Measurements from ENCODE around the gene KCNG3.

The KCNG3 gene

GRCh38 chr2:42410742-42411514, 82.9 kb downstream of the KCNG3 start:
- Histone ChIP-seq H3K4me3 (ENCODE audit: insufficient read depth in 1 of 2, low read depth in 1 of 2, low read length in 2 of 2) (no peak overlapping the region), H3K23ac (ENCODE audit: low read length in 2 of 2) (no peak overlapping the region), H3K9me3 (ENCODE audit: control insufficient read depth, low read length) (peaks cover 31% of the 10 kb centered on the region), H2BK120ac (ENCODE audit: low read depth, low read length) (no peak overlapping the region), H3K18ac (ENCODE audit: low read depth in 1 of 2, low read length in 2 of 2) (no peak overlapping the region), H2BK15ac (ENCODE audit: low read depth, poor library complexity, severe bottlenecking) (no peak overlapping the region), H3K4me2 (ENCODE audit: low read length, poor library complexity, severe bottlenecking) (no peak overlapping the region), H2BK12ac (ENCODE audit: low read length in 2 of 2) (no peak overlapping the region), H3K27ac (ENCODE audit: low read length, poor library complexity, severe bottlenecking) (no peak overlapping the region), H3K14ac (ENCODE audit: low read length in 2 of 2) (no peak overlapping the region), H3K79me1 (replicated peaks; ENCODE audit: low read length, poor library complexity, severe bottlenecking) (no peaks in the 10 kb centered on the region), H3K9ac (ENCODE audit: low read length) (no peak overlapping the region), H3K4me1 (ENCODE audit: control insufficient read depth, insufficient read depth, low read depth, low read length) (peaks cover 2% of the 10 kb centered on the region), H3K27me3 (ENCODE audit: control insufficient read depth in 1 of 2, insufficient read depth in 1 of 2, low read length in 2 of 2) (peaks cover 0 to 6% of the 10 kb centered on the region in 2 experiments), H4K91ac (ENCODE audit: low read length) (no peak overlapping the region), H4K8ac (ENCODE audit: low read length) (no peak overlapping the region), H2AK5ac (ENCODE audit: low read length, severe bottlenecking) (no peak overlapping the region), H3K36me3 (ENCODE audit: control insufficient read depth in 1 of 2, insufficient read depth in 2 of 2, low read depth in 1 of 2, low read length in 2 of 2) (no peaks in the 10 kb centered on the region), H3K4ac (ENCODE audit: low read depth in 1 of 2, low read length in 2 of 2) (no peak overlapping the region), H2AFZ (ENCODE audit: low read depth, low read length) (no peak overlapping the region), H2BK5ac (ENCODE audit: low read depth, low read length, poor library complexity, severe bottlenecking) (no peak overlapping the region)
- WGBS = 100% methylated on average over 1 of the region's 3 CpGs
- no peak for DNase-seq

- Histone ChIP-seq H2BK12ac (ENCODE audit: low read length in 2 of 2) (no peak overlapping the region), H4K8ac (ENCODE audit: low read length) (no peak overlapping the region), H2BK120ac (ENCODE audit: low read depth, low read length) (no peak overlapping the region), H3K9me3 (ENCODE audit: control insufficient read depth, low read length) (peaks cover 3% of the 10 kb centered on the region), H3K4ac (ENCODE audit: low read depth in 1 of 2, low read length in 2 of 2) (no peak overlapping the region), H3K36me3 (ENCODE audit: control insufficient read depth in 1 of 2, insufficient read depth in 2 of 2, low read depth in 1 of 2, low read length in 2 of 2) (no peaks in the 10 kb centered on the region), H3K4me3 (ENCODE audit: insufficient read depth in 1 of 2, low read depth in 1 of 2, low read length in 2 of 2) (no peak overlapping the region), H3K18ac (ENCODE audit: low read depth in 1 of 2, low read length in 2 of 2) (no peak overlapping the region), H3K14ac (ENCODE audit: low read length in 2 of 2) (no peak overlapping the region), H3K27me3 (ENCODE audit: control insufficient read depth in 1 of 2, insufficient read depth in 1 of 2, low read length in 2 of 2) (peaks cover 0 to 11% of the 10 kb centered on the region in 2 experiments), H3K27ac (ENCODE audit: low read length, poor library complexity, severe bottlenecking) (no peak overlapping the region), H3K23ac (ENCODE audit: low read length in 2 of 2) (no peak overlapping the region), H3K79me1 (replicated peaks; ENCODE audit: low read length, poor library complexity, severe bottlenecking) (no peaks in the 10 kb centered on the region), H2BK15ac (ENCODE audit: low read depth, poor library complexity, severe bottlenecking) (no peak overlapping the region), H3K9ac (ENCODE audit: low read length) (no peak overlapping the region), H3K4me1 (ENCODE audit: control insufficient read depth, insufficient read depth, low read depth, low read length) (peaks cover 2% of the 10 kb centered on the region), H2AK5ac (ENCODE audit: low read length, severe bottlenecking) (no peak overlapping the region), H4K91ac (ENCODE audit: low read length) (no peak overlapping the region), H3K4me2 (ENCODE audit: low read length, poor library complexity, severe bottlenecking) (no peak overlapping the region), H2BK5ac (ENCODE audit: low read depth, low read length, poor library complexity, severe bottlenecking) (no peak overlapping the region), H2AFZ (ENCODE audit: low read depth, low read length) (no peak overlapping the region)
- WGBS = 95% methylated on average over 8 of the region's 8 CpGs
- DNase-seq = no peak
Observed at GRCh38 chr2:42408009-42408408, 85.8 kb downstream of the KCNG3 start.

DNA sequence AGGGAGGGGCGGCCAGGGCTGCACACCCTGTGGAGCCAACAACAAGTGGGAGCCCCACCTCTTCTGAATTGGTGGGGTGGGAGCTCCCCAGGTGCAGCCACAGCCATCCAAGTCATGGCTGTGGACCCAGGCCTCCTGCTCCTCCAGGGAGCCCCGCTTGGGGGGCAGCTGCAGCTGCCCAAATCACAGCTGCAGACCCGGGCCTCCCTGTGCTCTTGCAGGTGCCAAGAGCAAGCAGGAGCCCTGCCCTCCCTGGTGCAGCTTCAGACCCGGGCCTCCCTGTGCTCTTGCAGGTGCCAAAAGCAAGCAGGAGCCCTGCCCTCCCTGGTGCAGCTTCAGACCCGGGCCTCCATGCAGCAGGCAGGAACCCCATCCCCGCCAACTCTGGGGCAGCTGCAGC, 86.3 kb downstream of the KCNG3 start:
- Histone ChIP-seq H2BK5ac (ENCODE audit: low read depth, low read length, poor library complexity, severe bottlenecking) (no peak overlapping the region), H3K18ac (ENCODE audit: low read depth in 1 of 2, low read length in 2 of 2) (no peak overlapping the region), H3K4me2 (ENCODE audit: low read length, poor library complexity, severe bottlenecking) (no peak overlapping the region), H3K9ac (ENCODE audit: low read length) (no peak overlapping the region), H3K27me3 (ENCODE audit: control insufficient read depth in 1 of 2, insufficient read depth in 1 of 2, low read length in 2 of 2) (peaks cover 0 to 11% of the 10 kb centered on the region in 2 experiments), H3K23ac (ENCODE audit: low read length in 2 of 2) (no peak overlapping the region), H2BK120ac (ENCODE audit: low read depth, low read length) (no peak overlapping the region), H3K27ac (ENCODE audit: low read length, poor library complexity, severe bottlenecking) (no peak overlapping the region), H4K91ac (ENCODE audit: low read length) (no peak overlapping the region), H2AK5ac (ENCODE audit: low read length, severe bottlenecking) (no peak overlapping the region), H3K4ac (ENCODE audit: low read depth in 1 of 2, low read length in 2 of 2) (no peak overlapping the region), H3K4me3 (ENCODE audit: insufficient read depth in 1 of 2, low read depth in 1 of 2, low read length in 2 of 2) (no peak overlapping the region), H3K4me1 (ENCODE audit: control insufficient read depth, insufficient read depth, low read depth, low read length) (peaks cover 2% of the 10 kb centered on the region), H4K8ac (ENCODE audit: low read length) (no peak overlapping the region), H2AFZ (ENCODE audit: low read depth, low read length) (no peak overlapping the region), H2BK12ac (ENCODE audit: low read length in 2 of 2) (no peak overlapping the region), H3K79me1 (replicated peaks; ENCODE audit: low read length, poor library complexity, severe bottlenecking) (no peaks in the 10 kb centered on the region), H3K14ac (ENCODE audit: low read length in 2 of 2) (peak overlapping the region in 1 of 2 experiments; percentile 55), H3K36me3 (ENCODE audit: control insufficient read depth in 1 of 2, insufficient read depth in 2 of 2, low read depth in 1 of 2, low read length in 2 of 2) (no peaks in the 10 kb centered on the region), H2BK15ac (ENCODE audit: low read depth, poor library complexity, severe bottlenecking) (no peak overlapping the region), H3K9me3 (ENCODE audit: control insufficient read depth, low read length) (no peaks in the 10 kb centered on the region)
- DNase-seq = no peak
- WGBS = 93% methylated on average over 6 of the region's 6 CpGs

GRCh38 chr2:42404676-42405075, 89.1 kb downstream of the KCNG3 start:
- no peak overlapping the region for H3K9ac ChIP-seq (ENCODE audit: low read length)
- H3K27me3 ChIP-seq (ENCODE audit: control insufficient read depth in 1 of 2, insufficient read depth in 1 of 2, low read length in 2 of 2) = peaks cover 7 to 16% of the 10 kb centered on the region in 2 experiments
- H2AFZ ChIP-seq (ENCODE audit: low read depth, low read length) = no peak overlapping the region
- no peak overlapping the region for H3K4me3 ChIP-seq (ENCODE audit: insufficient read depth in 1 of 2, low read depth in 1 of 2, low read length in 2 of 2)
- H3K79me1 ChIP-seq (replicated peaks; ENCODE audit: low read length, poor library complexity, severe bottlenecking) = no peaks in the 10 kb centered on the region
- DNase-seq = no peak
- no peak overlapping the region for H3K4ac ChIP-seq (ENCODE audit: low read depth in 1 of 2, low read length in 2 of 2)
- no peak overlapping the region for H2BK120ac ChIP-seq (ENCODE audit: low read depth, low read length)
- H3K36me3 ChIP-seq (ENCODE audit: control insufficient read depth in 1 of 2, insufficient read depth in 2 of 2, low read depth in 1 of 2, low read length in 2 of 2) = no peaks in the 10 kb centered on the region
- no peak overlapping the region for H4K8ac ChIP-seq (ENCODE audit: low read length)
- no peak overlapping the region for H3K27ac ChIP-seq (ENCODE audit: low read length, poor library complexity, severe bottlenecking)
- H3K4me1 ChIP-seq (ENCODE audit: control insufficient read depth, insufficient read depth, low read depth, low read length) = peaks cover 2% of the 10 kb centered on the region
- no peak overlapping the region for H4K91ac ChIP-seq (ENCODE audit: low read length)
- no peak overlapping the region for H2BK12ac ChIP-seq (ENCODE audit: low read length in 2 of 2)
- no peak overlapping the region for H2AK5ac ChIP-seq (ENCODE audit: low read length, severe bottlenecking)
- WGBS = 77% methylated on average over 4 of the region's 4 CpGs
- no peaks in the 10 kb centered on the region for H3K9me3 ChIP-seq (ENCODE audit: control insufficient read depth, low read length)
- H2BK5ac ChIP-seq (ENCODE audit: low read depth, low read length, poor library complexity, severe bottlenecking) = no peak overlapping the region
- H3K4me2 ChIP-seq (ENCODE audit: low read length, poor library complexity, severe bottlenecking) = no peak overlapping the region
- H3K14ac ChIP-seq (ENCODE audit: low read length in 2 of 2) = no peak overlapping the region
- H3K18ac ChIP-seq (ENCODE audit: low read depth in 1 of 2, low read length in 2 of 2) = no peak overlapping the region
- no peak overlapping the region for H3K23ac ChIP-seq (ENCODE audit: low read length in 2 of 2)
- no peak overlapping the region for H2BK15ac ChIP-seq (ENCODE audit: low read depth, poor library complexity, severe bottlenecking)
